Activated CD4-positive, CD25-positive, alpha-beta regulatory T cell treated with anti-CD3 and anti-CD28 coated beads, Interleukin-2, amount 50 U/mL, for 16 hours (primary cell): ENCODE measurements around the gene PPP2R5B.

Source experiments
- DNase-seq: peaks from one replicate; pipeline ENCODE4 v3.0.0-alpha.2; 2020; ENCODE audit warnings: low read depth, low spot score

PPP2R5B gene

GRCh38 chr11:64908766-64909165 is 15.7 kb upstream of the PPP2R5B start:
- no peak for DNase-seq

GRCh38 chr11:64909653-64910343 is 14.7 kb upstream of the PPP2R5B start:
- no peak for DNase-seq

- DNase-seq: no peak
Observed at GRCh38 chr11:64910451-64911093, 13.9 kb upstream of the PPP2R5B start.

GRCh38 chr11:64911142-64911541 is 13.3 kb upstream of the PPP2R5B start:
- no peak for DNase-seq

GRCh38 chr11:64911689-64912088 is 12.8 kb upstream of the PPP2R5B start:
- no peak for DNase-seq

GRCh38 chr11:64913171-64913727 is 11.2 kb upstream of the PPP2R5B start:
- no peak for DNase-seq

GRCh38 chr11:64914123-64914522 is 10.4 kb upstream of the PPP2R5B start:
- DNase-seq: no peak

- DNase-seq: no peak
Observed at GRCh38 chr11:64915376-64915887, 9.1 kb upstream of the PPP2R5B start.

- no peak for DNase-seq
Observed at GRCh38 chr11:64916040-64916774, 8.3 kb upstream of the PPP2R5B start.

- peak; percentile 98 for DNase-seq
Observed at GRCh38 chr11:64916775-64917662, 7.5 kb upstream of the PPP2R5B start, which contains the start of gene ATG2A. ATG2A (minus strand) TSS chr11:64917209; CDS start chr11:64917135, 74 bp downstream.

GRCh38 chr11:64917663-64917995 is 6.9 kb upstream of the PPP2R5B start:
- DNase-seq: no peak

GRCh38 chr11:64918017-64918416 is 6.5 kb upstream of the PPP2R5B start:
- no peak for DNase-seq

- DNase-seq: no peak
Observed at GRCh38 chr11:64919627-64920026, 4.9 kb upstream of the PPP2R5B start.

GRCh38 chr11:64920124-64920523 is 4.4 kb upstream of the PPP2R5B start:
- no peak for DNase-seq

- no peak for DNase-seq
Observed at GRCh38 chr11:64921384-64921783, 3.1 kb upstream of the PPP2R5B start.

GRCh38 chr11:64923151-64923661 is 1.3 kb upstream of the PPP2R5B start:
- no peak for DNase-seq

- no peak for DNase-seq
Observed at GRCh38 chr11:64924910-64925284, 408 bp downstream of the PPP2R5B start.

GRCh38 chr11:64925536-64926436 is 1.3 kb downstream of the PPP2R5B start:
- DNase-seq: no peak

GRCh38 chr11:64926689-64927088 is 2.2 kb downstream of the PPP2R5B start:
- DNase-seq: no peak

GRCh38 chr11:64928957-64929356 is 4.5 kb downstream of the PPP2R5B start:
- DNase-seq: no peak
